ENCODE results near the gene RAX2.
"Not testable (repeated sequence)": the region's sequence is repeated elsewhere in the genome, so short reads cannot be mapped to it uniquely, and the experiment has no call there.

Gene RAX2

GRCh38 chr19:3761382-3762129, 10.5 kb downstream of the RAX2 start, which contains the start of gene APBA3:
APBA3 (minus strand) TSS chr19:3761692; CDS start chr19:3760264, 1,428 bp downstream.
- DNase-seq (ENCODE audit: low read depth in 4 of 4, low spot score in 1 of 4) = peak; percentile 94 to 97 (median 96)

DNA sequence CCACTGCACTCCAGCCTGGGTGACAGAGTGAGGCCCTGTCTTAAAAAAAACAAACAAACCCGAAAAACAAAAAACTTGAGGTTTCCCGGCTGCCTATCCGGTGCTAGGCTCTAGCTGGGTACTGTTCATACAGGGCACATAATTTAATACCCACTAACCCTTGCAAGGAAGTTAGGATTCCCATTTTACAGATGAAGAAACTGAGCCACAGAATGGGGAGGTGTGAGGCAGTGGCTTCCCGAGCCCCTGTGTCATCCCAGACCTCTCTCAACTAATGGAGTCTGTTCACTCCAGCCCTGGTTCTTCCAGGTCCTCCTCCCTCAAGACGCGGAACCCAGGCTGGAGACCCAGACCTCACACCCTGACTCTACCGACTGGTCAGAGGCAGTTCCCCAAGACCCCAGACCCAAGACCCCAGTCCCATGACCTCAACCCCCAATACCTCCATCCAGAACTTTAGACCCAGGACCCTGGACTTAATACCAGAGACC, 11.1 kb downstream of the RAX2 start:
- DNase-seq (ENCODE audit: low read depth in 4 of 4, low spot score in 1 of 4) = no peak

GRCh38 chr19:3759482-3760254, 12.4 kb downstream of the RAX2 start:
- DNase-seq (ENCODE audit: low read depth in 4 of 4, low spot score in 1 of 4) = no peak

- DNase-seq (ENCODE audit: low read depth in 4 of 4, low spot score in 1 of 4) = not testable (repeated sequence)
Measured at GRCh38 chr19:3758297-3758696, 13.7 kb downstream of the RAX2 start.

DNA sequence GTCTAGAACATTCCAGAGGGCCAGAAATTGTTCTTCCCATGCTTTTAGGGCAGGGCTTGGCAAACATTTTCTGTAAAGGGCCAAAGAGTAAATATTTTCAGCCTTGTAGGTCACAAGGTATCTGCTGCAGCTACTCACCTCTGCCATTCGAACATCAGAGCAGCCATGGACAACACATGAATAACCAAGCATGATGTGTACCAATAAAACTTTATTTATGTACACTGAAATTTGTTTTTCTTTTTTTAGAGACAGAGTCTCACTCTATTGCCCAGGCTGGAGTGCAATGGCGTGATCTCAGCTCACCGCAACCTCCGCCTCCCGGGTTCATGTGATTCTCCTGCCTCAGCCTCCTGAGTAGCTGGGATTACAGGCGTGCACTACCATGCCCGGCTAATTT, 14.3 kb downstream of the RAX2 start:
- DNase-seq (ENCODE audit: low read depth in 4 of 4, low spot score in 1 of 4) = not testable (repeated sequence)

GRCh38 chr19:3753631-3754410, 18.2 kb downstream of the RAX2 start:
- DNase-seq (ENCODE audit: low read depth in 4 of 4, low spot score in 1 of 4) = no peak

DNA sequence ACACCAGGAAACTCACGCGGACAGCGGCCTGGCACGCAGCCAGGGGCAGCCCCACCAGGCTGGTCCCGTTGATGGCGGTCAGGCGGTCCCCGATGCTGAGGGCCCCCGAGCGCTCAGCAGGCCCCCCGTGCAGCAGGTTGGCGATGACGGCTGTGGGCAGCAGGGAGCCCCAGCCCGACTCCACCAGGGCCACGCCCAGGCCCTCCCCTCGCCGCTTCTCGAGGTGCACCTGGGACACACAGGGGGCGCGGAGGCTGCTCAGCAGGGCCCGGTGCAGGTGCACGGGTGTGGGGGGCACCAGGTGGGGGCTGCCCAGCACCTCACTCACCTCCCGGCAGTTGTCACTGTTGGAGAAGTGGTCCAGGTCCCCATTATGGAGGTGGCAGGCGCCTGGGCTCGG, 19.5 kb downstream of the RAX2 start:
- DNase-seq (ENCODE audit: low read depth in 4 of 4, low spot score in 1 of 4) = no peak

DNA sequence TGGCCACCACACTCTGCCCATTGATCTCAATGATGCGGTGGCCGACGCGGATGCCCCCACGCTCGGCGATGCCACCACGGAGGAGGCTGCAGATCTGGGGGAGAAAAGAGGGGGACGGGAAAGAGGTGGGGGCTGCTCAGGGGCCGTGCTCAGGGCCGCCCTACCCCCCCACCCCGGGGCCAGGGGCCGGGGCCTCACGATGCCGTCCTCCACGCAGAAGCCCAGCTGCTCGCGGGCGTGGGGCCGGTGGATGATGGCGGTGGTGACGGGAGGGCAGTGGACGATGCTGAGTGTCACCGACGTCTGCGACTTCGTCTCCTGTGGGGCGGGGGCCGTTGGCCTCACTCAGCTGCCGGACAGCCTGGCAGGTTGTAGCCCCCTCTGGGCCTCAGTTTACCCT, 20.8 kb downstream of the RAX2 start:
- DNase-seq (ENCODE audit: low read depth in 4 of 4, low spot score in 1 of 4) = no peak

GRCh38 chr19:3750211-3750610, 21.8 kb downstream of the RAX2 start:
- no peak for DNase-seq (ENCODE audit: low read depth in 4 of 4, low spot score in 1 of 4)

DNA sequence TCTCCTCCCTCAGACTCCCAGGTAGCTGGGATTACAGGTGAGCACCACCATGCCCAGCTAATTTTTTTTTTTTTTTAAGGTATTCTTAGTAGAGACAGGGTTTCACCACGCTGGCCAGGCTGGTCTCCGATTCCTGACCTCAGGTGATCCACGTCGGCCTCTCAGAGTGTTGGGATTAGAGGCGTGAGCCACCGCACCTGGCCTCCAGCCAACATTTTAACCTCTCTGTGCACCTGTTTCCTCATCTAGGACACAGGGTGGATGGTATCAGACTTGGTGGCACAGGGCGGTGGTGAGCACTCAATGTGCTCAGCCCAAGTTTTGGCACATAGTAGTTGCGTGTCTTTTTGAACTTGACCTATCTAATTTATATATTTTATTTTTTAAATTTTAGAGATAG, 23.1 kb downstream of the RAX2 start:
- no peak for DNase-seq (ENCODE audit: low read depth in 4 of 4, low spot score in 1 of 4)

GRCh38 chr19:3746371-3747056, 25.5 kb downstream of the RAX2 start:
- no peak for DNase-seq (ENCODE audit: low read depth in 4 of 4, low spot score in 1 of 4)

GRCh38 chr19:3745363-3746045, 26.5 kb downstream of the RAX2 start:
- no peak for DNase-seq (ENCODE audit: low read depth in 4 of 4, low spot score in 1 of 4)

DNA sequence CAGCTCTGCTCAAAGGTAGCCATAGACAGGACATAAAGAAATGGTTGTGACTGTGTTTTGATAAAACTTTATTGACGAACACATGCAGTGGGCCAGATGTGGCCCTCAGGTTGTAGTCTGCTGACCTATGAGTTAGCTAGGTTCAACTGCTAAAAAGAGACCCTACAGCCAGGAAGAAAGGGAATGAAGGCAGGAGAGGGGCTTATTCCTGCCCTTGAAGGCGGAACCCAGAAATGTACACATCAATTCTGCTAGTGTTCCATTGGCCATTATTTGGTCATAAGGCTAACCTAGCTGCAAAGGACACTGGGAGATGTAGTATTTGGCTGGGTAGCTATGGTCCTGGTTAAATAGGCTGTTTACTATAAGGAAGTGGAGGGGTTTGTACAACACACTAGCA, 28.5 kb downstream of the RAX2 start:
- DNase-seq (ENCODE audit: low read depth in 4 of 4, low spot score in 1 of 4) = no peak

DNA sequence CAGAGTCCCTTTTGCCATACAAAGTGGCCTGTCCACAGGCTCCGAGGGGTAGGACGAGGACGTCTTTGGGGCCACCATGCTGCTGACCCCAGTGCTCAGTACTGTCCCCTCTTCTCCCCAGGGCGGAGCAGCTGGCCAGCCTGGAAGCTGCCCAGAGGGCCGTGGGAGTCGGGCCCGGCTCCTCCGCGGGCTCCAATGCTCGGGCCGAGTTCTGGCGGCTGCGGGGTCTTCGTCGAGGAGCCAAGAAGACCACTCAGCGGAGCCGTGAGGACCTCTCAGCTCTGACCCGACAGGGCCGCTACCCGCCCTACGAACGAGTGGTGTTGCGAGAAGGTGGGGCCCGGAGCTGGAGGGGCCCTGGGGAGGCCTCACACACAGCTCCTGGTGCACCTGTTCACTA, 31.6 kb downstream of the RAX2 start:
- no peak for DNase-seq (ENCODE audit: low read depth in 4 of 4, low spot score in 1 of 4)

DNA sequence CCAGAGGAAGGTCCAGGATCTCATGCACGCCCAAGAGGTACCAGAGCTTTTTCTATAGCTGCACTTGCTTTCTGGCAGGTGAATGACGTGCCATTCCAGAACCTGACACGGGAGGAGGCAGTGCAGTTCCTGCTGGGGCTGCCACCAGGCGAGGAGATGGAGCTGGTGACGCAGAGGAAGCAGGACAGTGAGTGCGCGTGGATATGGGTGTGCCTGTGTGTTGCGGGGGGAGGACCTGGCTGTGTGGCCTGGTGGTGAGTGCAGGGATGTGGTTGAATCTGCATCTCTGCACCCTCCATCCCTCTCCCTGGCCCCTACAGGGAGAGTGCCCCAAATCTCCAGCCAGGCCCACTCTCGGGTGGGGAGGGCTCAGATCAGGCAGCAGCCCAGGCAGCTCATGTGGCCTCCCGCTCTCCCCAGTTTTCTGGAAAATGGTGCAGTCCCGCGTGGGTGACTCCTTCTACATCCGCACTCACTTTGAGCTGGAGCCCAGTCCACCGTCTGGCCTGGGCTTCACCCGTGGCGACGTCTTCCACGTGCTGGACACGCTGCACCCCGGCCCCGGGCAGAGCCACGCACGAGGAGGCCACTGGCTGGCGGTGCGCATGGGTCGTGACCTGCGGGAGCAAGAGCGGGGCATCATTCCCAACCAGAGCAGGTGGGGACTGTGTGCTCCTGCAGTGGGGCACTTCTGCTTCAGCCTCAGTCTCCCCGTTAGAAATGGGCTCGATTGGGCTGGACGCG, 33.4 kb downstream of the RAX2 start:
- no peak for DNase-seq (ENCODE audit: low read depth in 4 of 4, low spot score in 1 of 4)

DNA sequence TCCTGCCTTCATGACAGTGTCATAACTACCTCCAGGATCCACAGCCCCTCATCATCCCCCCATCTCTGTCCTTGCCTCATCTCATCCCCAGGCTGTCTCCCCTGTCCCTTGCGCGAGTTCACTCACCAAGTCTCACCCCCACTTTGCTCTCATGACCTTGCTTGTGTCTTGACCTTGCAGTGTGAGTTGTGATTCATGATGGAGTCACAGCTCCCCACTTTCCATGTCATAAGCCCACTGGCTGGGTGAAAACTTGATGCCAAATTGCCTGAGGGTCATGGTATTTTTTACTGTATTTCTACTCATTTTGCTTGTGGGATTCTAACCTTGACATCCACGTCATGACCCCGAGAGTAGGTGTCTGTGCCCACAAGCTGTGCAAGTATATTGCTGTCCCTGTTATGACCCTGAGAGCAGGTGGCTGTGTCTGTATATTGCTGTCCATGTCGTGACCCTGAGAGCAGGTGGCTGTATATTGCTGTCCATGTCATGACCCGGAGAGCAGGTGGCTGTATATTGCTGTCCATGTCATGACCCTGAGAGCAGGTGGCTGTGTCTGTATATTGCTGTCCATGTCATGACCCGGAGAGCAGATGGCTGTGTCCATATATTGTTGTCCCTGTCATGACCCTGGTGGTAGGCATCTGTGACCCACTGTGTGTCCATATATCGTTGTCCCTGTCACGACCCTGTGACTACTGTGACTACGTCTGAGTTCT, 34.4 kb downstream of the RAX2 start:
- DNase-seq (ENCODE audit: low read depth in 4 of 4, low spot score in 1 of 4) = no peak

DNA sequence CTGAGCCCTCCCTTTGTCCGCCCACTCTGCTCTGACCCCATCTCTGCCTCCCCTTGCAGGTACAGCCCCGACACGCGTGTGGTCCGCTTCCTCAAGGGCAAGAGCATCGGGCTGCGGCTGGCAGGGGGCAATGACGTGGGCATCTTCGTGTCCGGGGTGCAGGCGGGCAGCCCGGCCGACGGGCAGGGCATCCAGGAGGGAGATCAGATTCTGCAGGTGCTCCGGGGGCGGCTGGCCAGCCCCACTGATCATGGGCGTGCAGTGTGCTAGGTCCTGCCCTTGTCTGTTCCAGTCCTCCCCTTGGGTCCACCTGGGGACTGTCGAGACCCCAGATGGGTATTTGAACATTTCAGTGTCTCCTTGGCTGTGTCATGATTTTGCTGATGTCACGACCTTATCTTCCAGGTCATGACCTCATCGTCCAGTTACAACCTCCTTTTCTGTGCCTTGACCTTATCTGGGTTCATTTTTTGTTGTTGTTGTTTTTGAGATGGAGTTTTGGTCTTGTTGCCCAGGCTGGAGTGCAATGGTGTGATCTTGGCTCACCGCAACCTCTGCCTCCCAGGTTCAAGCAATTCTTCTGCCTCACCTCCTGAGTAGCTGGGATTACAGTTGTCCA, 35.8 kb downstream of the RAX2 start:
- DNase-seq (ENCODE audit: low read depth in 4 of 4, low spot score in 1 of 4) = no peak

- no peak for DNase-seq (ENCODE audit: low read depth in 4 of 4, low spot score in 1 of 4)
Measured at GRCh38 chr19:3734310-3734600, 37.8 kb downstream of the RAX2 start.

All from stimulated activated CD4-positive, alpha-beta T cell treated with anti-CD3 and anti-CD28 coated beads, Interleukin-1b, Interleukin-23, amount 100 ng/mL, for 24 hours (primary cell).